Chondrocyte (in vitro differentiated cells): ENCODE measurements around the gene SGCG. TPM values are rescaled to one million over a fixed set of nuclear protein-coding genes. Genes with fewer than 3 reads are reported as not detected.

Experiments used
- DNase-seq: peaks from one replicate; pipeline ENCODE4 v3.0.0; 2021; ENCODE audit warnings: mixed read lengths, low spot score
- H3K27ac Mint-ChIP-seq: one replicate; pipeline ENCODE4 v1.8.0; 2021; ENCODE audit warnings: mild to moderate bottlenecking, moderate library complexity, mixed read lengths; ENCODE audit not compliant: unreplicated experiment
- H3K27me3 Mint-ChIP-seq: 2 replicates; pipeline ENCODE4 v1.8.0; 2021; ENCODE audit warnings: low read depth, mixed read lengths
- H3K36me3 Mint-ChIP-seq: 2 replicates; pipeline ENCODE4 v1.8.0; 2021; ENCODE audit warnings: low read depth, mixed read lengths
- H3K4me1 Mint-ChIP-seq: 2 replicates; pipeline ENCODE4 v1.8.0; 2021; ENCODE audit warnings: low read depth, mild to moderate bottlenecking, mixed read lengths
- H3K4me3 Mint-ChIP-seq: one replicate; pipeline ENCODE4 v1.8.0; 2021; ENCODE audit warnings: mild to moderate bottlenecking, moderate library complexity, mixed read lengths; ENCODE audit not compliant: unreplicated experiment
- H3K9me3 Mint-ChIP-seq: 2 replicates; pipeline ENCODE4 v1.8.0; 2021; ENCODE audit warnings: low read depth, mixed read lengths
- CTCF ChIP-seq: fragments of 200-600 bp; sonication (generic); IDR thresholded peaks from 2 replicates; pipeline ENCODE4 v1.5.0; 2021; ENCODE audit warnings: antibody characterized with exemption, mild to moderate bottlenecking, moderate library complexity
- total RNA-seq: library from RNA; stranded (reverse); gene quantifications from 3 replicates; pipeline ENCODE4 v1.2.1, GENCODE V29; 2021

The SGCG gene
- total RNA-seq, 1 donor from 2014 or later, result 12.8 TPM

- no peak for TF ChIP-seq CTCF
- no peaks in the 10 kb centered on the region for H3K27me3 Mint-ChIP-seq
- H3K9me3 Mint-ChIP-seq, result no peaks in the 10 kb centered on the region
- peak overlapping the region; percentile 78 for H3K27ac Mint-ChIP-seq
- peaks cover 2% of the 10 kb centered on the region for H3K36me3 Mint-ChIP-seq
- H3K4me1 Mint-ChIP-seq, result peaks cover 71% of the 10 kb centered on the region
- no peak for DNase-seq
- H3K4me3 Mint-ChIP-seq, result no peak overlapping the region
Measured at GRCh38 chr13:23323946-23324709, 143.3 kb downstream of the SGCG start.

- Mint-ChIP-seq H3K27me3 (no peaks in the 10 kb centered on the region), H3K36me3 (peaks cover 2% of the 10 kb centered on the region)
Measured at GRCh38 chr13:23325191-23325590, 144.4 kb downstream of the SGCG start.

GRCh38 chr13:23330356-23330755, 149.6 kb downstream of the SGCG start:
- H3K4me3 Mint-ChIP-seq, result no peak overlapping the region
- TF ChIP-seq CTCF, result no peak
- H3K27me3 Mint-ChIP-seq, result no peaks in the 10 kb centered on the region
- peaks cover 14% of the 10 kb centered on the region for H3K4me1 Mint-ChIP-seq
- H3K36me3 Mint-ChIP-seq, result peaks cover 29% of the 10 kb centered on the region
- peaks cover 37% of the 10 kb centered on the region for H3K9me3 Mint-ChIP-seq
- no peak for DNase-seq
- H3K27ac Mint-ChIP-seq, result no peak overlapping the region

More at GRCh38 chr13:23325191-23325590, 144.4 kb downstream of the SGCG start:
- Mint-ChIP-seq H3K27ac (no peak overlapping the region), H3K4me1 (peaks cover 60% of the 10 kb centered on the region), H3K4me3 (no peak overlapping the region), H3K9me3 (peaks cover 7% of the 10 kb centered on the region)
- DNase-seq, result no peak
- no peak for TF ChIP-seq CTCF

DNA sequence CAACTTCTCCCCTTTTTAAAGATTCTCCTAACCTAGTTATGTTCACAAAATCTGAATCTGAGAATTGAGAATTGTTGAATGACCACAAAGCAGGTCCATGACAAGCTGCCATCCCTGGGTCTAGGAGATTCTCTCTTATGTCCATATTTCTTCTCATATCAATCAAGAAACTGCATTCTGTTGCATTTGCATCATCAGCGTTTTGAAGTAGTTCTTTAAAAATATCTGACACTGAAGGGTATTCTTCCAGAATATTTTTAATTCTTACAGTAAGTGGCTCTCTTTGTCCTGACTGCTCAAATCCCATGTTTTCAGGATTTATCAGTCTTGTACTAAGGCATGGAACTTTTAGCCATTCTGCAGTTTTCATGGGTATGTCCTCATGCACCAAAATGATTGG, 158.4 kb downstream of the SGCG start:
- Mint-ChIP-seq H3K27ac (no peak overlapping the region), H3K4me3 (no peak overlapping the region), H3K4me1 (peaks cover 3% of the 10 kb centered on the region), H3K27me3 (no peaks in the 10 kb centered on the region), H3K9me3 (peaks cover 27% of the 10 kb centered on the region), H3K36me3 (peaks cover 49% of the 10 kb centered on the region)
- no peak for DNase-seq
- TF ChIP-seq CTCF, result no peak

DNA sequence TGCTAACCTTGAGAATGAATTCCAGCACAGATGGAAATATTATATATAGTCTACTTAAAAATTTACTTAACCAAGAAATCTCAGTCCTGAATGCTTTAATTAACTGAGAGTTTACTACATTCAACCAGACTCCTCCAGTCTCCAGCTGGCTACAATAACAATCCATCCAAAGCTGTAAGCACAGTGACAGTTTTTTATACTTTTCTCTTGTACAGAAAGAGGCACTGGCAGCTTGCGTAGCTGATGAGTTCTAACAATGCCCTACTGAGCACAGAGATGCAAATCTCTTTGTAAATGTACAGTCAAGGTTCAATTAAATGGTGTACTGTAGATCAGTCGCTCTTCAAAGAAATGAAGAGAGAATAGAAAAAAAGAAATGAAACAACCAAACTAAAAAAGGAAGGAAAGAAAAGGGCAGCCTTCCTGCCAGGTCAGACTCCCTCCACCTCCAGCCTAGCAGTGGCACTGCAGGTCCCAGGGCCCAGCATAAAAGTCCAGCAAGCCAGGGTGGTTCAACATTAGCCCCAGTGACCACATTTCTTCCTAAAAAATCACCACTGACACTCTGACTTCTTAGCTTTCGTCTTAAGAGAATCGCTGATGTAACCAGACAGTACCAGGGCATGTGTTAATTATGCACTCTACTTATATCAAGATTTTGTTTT, 164.3 kb downstream of the SGCG start:
- DNase-seq, result no peak
- Mint-ChIP-seq H3K4me3 (no peak overlapping the region), H3K9me3 (peaks cover 2% of the 10 kb centered on the region), H3K4me1 (peaks cover 42% of the 10 kb centered on the region), H3K27me3 (no peaks in the 10 kb centered on the region), H3K27ac (peak overlapping the region; percentile 82), H3K36me3 (peaks cover 44% of the 10 kb centered on the region)
- no peak for TF ChIP-seq CTCF
